Non-pigmented ciliary epithelial cell (primary cell): Measurements from ENCODE around the gene HIPK2.
A peak's percentile ranks its signal among the peaks of the same experiment; 100 is the strongest.

Experiments
- DNase-seq: peaks from one replicate; pipeline ENCODE4 v3.0.0-alpha.2; 2010; ENCODE audit warnings: low read depth

The HIPK2 gene

DNA sequence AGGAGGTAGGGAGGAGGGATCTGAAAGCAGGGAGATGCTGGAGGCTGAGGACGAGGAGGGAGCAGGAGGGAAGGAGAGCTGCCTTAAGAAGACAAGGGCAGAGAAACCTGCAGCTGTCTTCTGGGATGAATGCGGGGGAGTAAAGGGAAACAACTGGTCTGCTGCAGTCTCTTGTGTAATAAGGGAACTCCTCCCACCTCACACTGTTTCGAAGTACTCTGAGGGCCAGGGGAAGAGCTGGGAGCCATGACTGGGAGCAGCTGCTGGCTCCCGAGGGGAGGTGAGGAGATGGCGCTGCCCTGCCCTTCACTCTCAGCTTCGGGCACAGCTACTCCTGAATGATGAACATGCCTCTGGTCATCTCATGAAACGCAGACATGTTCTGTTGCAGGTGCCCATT, 189.2 kb downstream of the HIPK2 start:
- peak; percentile 36 for DNase-seq

DNA sequence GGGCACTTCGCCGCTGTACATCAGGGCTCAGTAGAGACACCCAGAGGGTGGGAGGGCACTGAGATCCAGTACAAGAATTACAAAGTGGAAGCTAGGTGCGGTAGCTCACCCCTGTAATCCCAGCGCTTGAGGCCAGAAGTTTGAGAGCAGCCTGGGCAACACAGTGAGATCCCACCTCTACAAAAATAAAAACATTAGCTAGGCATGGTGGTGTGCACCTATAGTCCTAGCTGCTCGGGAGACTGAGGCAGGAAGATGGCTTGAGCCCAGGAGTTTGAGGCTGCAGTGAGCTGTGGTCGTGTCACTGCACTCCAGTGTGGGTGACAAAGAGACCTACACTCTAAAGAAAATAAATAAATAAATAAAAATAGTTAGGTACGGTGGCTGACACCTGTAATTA, 190.3 kb downstream of the HIPK2 start:
- DNase-seq = no peak

DNA sequence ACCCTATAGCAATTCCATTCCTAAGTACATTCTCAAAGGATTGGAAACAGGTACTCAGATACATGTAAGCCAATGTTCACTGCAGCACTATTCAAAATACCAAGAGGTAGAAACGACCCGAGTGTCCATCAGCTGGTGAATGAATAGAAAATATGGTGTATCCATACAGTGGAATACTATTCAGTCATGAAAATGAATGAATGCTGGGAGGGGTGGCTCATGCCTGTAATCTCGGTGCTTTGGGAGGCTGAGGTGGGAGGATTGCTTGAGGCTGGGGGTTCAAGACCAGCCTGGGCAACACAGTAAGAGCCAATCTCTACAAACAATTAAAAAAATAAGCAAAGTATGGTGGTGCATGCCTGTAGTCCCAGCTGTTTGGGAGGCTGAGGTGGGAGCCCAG, 191.5 kb downstream of the HIPK2 start:
- no peak for DNase-seq

DNA sequence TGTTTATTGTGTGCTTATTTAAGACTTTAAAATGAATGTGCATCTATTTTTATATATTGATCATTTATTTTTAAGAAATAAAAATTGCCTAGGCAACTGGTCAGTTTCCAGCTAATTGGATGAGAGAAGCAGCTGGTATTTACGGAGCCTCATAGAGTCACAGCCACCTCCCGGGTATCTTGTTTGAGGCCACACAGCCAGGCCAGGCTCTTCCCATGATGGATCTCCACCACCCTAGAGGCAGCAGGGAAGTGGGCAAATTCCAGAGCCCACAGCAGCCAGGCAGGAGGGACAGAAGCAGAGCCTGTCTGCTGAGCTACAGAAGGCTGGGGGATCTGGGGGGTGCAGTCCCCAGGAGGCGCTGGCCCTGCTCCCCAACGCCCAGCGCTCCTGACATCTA, 192.8 kb downstream of the HIPK2 start:
- DNase-seq = no peak

GRCh38 chr7:139583826-139584553, 193.8 kb downstream of the HIPK2 start:
- no peak for DNase-seq

GRCh38 chr7:139582671-139583155, 195.1 kb downstream of the HIPK2 start:
- DNase-seq = no peak

DNA sequence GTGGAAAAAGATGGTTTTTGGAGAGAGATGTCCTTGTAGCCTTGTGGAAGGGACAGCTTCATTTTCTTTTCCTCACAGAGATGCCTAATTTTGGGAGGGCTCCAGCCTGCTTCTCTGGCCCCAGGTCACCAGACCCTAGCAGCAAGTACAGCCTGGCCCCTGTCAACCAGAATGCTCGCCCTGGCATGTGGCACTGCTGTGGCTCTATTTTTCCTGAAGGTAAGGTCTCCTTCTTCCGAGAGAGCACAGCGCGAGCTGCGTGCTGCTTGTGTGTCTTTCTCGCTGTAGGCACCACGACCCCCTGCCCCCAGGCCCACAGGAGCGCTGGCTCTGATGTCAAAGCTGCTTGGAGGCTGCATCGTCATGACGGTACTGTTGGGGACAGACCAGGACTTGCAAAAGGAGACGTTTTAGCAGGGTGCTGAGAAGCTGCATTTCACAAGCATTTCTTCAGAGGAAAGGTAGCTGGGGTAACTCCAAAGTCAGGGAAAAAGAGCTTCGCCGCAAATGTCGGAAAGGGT, 195.6 kb downstream of the HIPK2 start:
- DNase-seq = no peak

DNA sequence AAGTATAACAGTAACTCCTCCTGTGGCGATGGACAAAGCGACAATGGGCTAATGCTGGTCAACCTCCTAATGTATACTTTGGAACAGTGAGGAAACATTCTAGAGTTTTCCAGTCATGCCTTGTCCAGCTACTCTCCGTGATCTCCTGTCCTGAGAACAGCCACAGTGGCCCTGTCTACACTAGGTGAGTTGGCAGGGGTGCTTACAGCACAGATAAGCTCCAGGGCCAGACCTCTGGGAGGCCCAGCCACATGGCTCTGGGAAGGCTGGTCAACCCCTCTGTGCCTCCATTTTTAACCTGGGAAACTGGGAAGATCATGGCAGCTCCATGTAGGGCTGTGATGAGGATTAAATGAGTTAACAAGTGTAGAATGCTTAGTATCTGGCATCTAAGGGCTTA, 197.4 kb downstream of the HIPK2 start:
- no peak for DNase-seq

GRCh38 chr7:139576179-139576973, 201.4 kb downstream of the HIPK2 start:
- DNase-seq = no peak

- no peak for DNase-seq
Measured at GRCh38 chr7:139575338-139575680, 202.5 kb downstream of the HIPK2 start.

GRCh38 chr7:139574618-139575337, 203.0 kb downstream of the HIPK2 start:
- no peak for DNase-seq

DNA sequence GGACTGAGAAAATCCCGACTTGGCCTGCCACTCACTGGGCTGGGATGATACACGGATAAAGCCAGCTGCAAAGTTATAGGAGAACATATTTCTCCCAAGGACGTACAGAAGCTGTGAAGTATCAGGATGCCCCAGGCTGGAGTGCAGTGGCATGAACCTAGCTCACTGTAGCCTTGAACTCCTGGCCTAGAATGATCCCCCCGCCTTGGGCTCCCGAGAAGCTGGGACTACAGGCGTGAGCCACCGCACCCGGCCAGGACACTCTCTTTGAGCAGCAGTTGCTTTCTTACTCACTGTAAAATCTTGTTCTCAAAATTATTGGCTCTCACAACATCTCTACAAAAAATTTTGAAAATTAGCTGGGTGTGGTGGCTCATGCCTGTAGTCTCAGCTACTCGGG, 203.9 kb downstream of the HIPK2 start:
- no peak for DNase-seq

DNA sequence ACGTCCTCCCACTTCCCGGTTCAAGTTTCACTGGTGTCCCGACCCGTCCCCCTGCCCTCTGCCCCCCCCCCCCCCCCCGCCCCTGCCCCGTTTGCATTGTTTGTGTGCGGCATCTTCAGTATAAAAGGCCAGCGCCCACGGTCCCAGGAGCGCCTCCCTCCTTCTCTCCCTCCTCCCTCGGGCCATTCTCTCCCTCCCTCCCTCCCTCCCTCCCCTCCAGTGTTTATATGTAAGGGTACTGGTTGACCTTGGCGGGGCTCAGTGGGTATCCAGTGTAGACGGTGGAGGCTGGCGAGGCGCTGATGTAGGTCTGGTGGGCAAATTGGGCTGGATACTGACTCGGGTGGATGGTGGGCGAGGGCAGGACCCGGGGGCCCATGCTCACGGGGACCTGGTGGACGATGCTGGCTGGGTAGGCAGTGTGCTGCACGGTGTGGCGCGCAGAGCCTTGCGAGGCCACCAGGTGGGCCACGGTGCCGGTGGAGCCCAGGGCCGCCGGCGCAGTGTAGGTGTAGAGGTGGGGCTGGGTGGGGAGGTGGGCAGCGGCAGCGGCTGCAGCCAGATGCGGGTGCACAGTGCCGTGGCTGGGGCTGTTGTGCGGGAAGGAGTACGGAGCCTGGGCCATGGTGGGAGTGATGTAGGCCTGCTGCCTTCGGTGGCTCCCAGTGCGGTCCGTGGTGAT, 205.0 kb downstream of the HIPK2 start:
- DNase-seq = no peak

DNA sequence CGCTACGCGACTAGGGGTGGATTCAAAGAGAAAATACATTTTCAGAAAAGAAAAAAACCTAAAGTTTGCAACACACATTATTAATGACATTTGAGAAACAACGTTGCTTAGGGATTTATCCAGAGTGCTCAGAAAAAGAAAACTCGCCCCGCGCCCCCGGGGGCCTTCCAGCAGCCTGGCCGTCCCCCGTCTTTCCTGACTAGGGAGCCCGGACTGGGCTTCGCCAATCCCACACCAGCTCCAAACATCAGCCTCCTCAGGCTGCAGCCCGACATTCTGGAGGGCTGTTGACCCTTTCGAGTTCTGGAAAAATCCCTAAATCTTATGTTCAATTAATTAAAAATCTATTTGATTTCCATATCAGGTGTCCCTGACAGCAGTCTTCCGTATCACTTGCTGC, 205.7 kb downstream of the HIPK2 start:
- DNase-seq = no peak

DNA sequence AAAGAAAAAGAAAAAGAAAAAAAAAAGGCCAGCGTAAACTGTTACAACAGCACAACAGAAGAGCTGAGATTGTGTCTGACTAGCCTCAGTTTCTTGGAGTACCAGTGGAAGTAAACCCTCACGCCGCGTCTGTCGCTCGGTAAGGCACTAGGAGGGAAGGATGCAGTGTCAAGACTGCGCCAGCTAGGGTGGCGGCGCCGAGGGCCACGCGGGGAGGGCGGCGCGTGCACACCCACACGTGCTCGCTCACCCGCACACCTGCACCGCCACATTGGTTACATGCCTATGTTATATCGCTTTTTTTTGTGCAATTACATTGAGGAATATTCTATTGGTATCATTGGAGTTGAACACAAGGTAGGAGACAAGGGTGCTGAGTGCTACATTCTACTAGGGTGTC, 206.1 kb downstream of the HIPK2 start:
- DNase-seq = no peak

- DNase-seq = no peak
Measured at GRCh38 chr7:139571190-139571589, 206.6 kb downstream of the HIPK2 start.

DNA sequence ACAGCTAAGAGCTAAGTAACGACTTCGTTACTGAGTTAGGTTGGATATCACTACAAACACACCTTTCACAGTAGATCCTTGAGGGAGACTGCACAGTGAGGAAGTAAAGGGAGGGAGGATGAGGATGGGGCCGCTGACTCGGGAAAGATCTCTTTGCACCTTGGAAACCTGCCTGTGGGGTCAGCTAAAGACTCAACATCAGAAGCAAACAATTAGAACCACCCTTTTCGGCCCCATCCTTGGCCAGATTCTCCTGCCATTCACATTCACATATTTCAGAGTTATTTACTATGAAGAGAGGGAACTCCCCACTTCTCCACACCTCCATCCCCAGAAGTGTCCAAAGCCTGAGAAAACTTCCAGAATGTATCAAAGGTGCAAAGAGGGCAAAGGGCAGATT, 207.2 kb downstream of the HIPK2 start:
- DNase-seq = no peak

- DNase-seq = no peak
Measured at GRCh38 chr7:139570119-139570518, 207.7 kb downstream of the HIPK2 start.

GRCh38 chr7:139568813-139569490, 208.8 kb downstream of the HIPK2 start:
- DNase-seq = no peak

DNA sequence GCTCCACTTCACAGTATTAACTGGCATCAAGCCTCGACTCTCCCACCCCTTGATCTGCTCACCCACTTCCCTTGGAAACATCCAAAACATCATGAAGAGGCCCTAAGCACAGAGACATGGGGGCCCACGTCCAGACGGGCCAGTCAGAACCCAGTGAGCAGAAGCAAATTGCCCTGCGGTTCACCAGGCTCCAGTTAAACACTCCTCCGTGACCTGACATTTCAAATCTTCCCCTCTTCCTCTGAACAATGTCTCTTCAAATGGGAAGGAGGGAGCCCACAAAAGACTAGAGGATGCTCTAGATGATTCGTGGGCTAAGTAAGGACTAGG, 209.5 kb downstream of the HIPK2 start:
- no peak for DNase-seq

DNA sequence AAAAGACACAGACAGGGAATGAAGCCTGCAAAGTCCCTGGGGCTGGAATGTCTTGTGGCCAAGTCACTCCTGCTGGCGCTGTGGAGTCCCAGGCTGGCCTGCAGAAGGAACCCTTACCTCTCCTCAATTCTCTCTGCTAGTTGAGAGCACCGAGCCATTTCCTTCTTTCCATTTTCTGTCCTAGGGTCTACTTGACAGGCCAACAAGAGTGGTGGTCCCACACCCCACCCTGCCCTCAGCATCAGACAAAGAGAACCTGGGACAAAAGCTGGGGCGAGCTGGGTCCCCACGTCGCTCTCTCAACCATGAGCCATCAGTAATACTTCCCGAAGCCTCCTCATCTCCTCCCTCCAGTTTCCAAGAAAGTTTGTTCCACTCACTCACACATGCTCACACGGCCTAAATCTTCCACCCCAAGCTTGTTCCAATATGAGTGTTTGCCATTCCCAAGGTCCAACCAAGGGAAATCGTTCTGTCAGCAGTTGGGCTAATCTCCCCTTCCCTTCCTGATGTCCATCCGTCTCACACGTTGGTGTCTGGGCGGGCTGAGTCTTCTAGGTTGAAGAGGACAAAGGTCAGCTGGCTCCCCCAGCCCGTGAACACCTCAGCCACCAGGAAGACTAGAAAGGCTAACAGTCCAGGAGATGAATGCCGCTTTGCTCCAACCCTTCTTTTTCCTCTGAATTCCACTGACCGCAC, 210.0 kb downstream of the HIPK2 start:
- no peak for DNase-seq
